K562 (cell line): ENCODE measurements around the gene COA7. TPM values are rescaled to one million over a fixed set of nuclear protein-coding genes. Genes with fewer than 3 reads are reported as not detected.

Source experiments
- DIDO1 ChIP-seq: fragments of 450-650 bp; IDR thresholded peaks from 2 replicates; pipeline ENCODE4 v1.6.1; 2016; ENCODE audit warnings: low read depth, missing biosample characterization, missing genetic modification characterization
- EHMT2 ChIP-seq: fragments of 450-650 bp; IDR thresholded peaks from 2 replicates; pipeline ENCODE4 v1.6.1; 2018; ENCODE audit warnings: antibody characterized with exemption
- ETV5 ChIP-seq: sonication (generic); formaldehyde crosslinking; IDR thresholded peaks from 2 replicates; pipeline ENCODE4 v1.4.0; 2020; ENCODE audit warnings: low read depth, mild to moderate bottlenecking, missing genetic modification reagents
- EWSR1 ChIP-seq: fragments of 450-650 bp; IDR thresholded peaks from 2 replicates; pipeline ENCODE4 v1.6.1; 2018; ENCODE audit warnings: borderline replicate concordance, mild to moderate bottlenecking, low read depth, moderate library complexity; ENCODE audit not compliant: partially characterized antibody
- JUN ChIP-seq, 2 experiments: sonication (generic) in 1 of 2; formaldehyde crosslinking in 1 of 2; IDR thresholded peaks; 2 replicates each; pipeline versions ENCODE4 v1.6.1 to v1.8.0; 2012 to 2022; ENCODE audit warnings: borderline replicate concordance in 2 of 2, mild to moderate bottlenecking in 2 of 2, improper control_type of control experiment in 1 of 2, low read depth in 1 of 2, low read length in 1 of 2, missing genetic modification reagents in 1 of 2
- MYNN ChIP-seq, 2 experiments: sonication (generic); formaldehyde crosslinking in 1 of 2; IDR thresholded peaks; 2 replicates each; pipeline versions ENCODE4 v1.5.0 to v1.6.1; 2016 to 2020; ENCODE audit warnings: antibody characterized with exemption in 1 of 2, missing genetic modification reagents in 1 of 2
- NFE2L1 ChIP-seq: fragments of 450-650 bp; IDR thresholded peaks from 2 replicates; pipeline ENCODE4 v1.6.1; 2016; ENCODE audit warnings: missing genetic modification characterization, low read depth, mild to moderate bottlenecking, missing compliant biosample characterization, moderate library complexity, borderline replicate concordance
- PYGO2 ChIP-seq: fragments of 450-650 bp; IDR thresholded peaks from 2 replicates; pipeline ENCODE4 v1.6.1; 2016; ENCODE audit warnings: mild to moderate bottlenecking, missing genetic modification characterization, moderate library complexity, missing compliant biosample characterization
- SPI1 ChIP-seq: IDR thresholded peaks from 2 replicates; pipeline ENCODE4 v1.6.1; 2011; ENCODE audit warnings: low read depth, low read length, control low read depth, borderline replicate concordance
- U2AF2 ChIP-seq: fragments of 200-400 bp; formaldehyde crosslinking; optimal IDR thresholded peaks from 2 replicates; pipeline ENCODE3; 2017; ENCODE audit warnings: low read depth, mild to moderate bottlenecking, low read length
- ZNF197 ChIP-seq: fragments of 200-800 bp; sonication (Bioruptor generic); IDR thresholded peaks from 2 replicates; pipeline ENCODE4 v1.6.1; 2016; ENCODE audit warnings: low read depth, missing genetic modification characterization, missing compliant biosample characterization
- ZNF212 ChIP-seq: fragments of 450-650 bp; formaldehyde crosslinking; IDR thresholded peaks from 2 replicates; pipeline ENCODE4 v1.4.0; 2020; ENCODE audit warnings: mild to moderate bottlenecking
- ZNF280B ChIP-seq: fragments of 250-450 bp; sonication (Bioruptor Pico); IDR thresholded peaks from 2 replicates; pipeline ENCODE4 v1.5.1; 2021; ENCODE audit warnings: mild to moderate bottlenecking
- ZNF311 ChIP-seq: fragments of 250-450 bp; sonication (Bioruptor Pico); IDR thresholded peaks from 2 replicates; pipeline ENCODE4 v1.4.0; 2020; ENCODE audit warnings: mild to moderate bottlenecking, moderate library complexity
- ZNF511 ChIP-seq: sonication (generic); formaldehyde crosslinking; IDR thresholded peaks from 2 replicates; pipeline ENCODE4 v1.8.0; 2022; ENCODE audit warnings: mild to moderate bottlenecking, missing genetic modification reagents
- polyA plus RNA-seq, 8 experiments: library from polyadenylated mRNA; depleted of rRNA in 4 of 8; stranded (reverse) in 5 of 8; unstranded in 3 of 8; fragments of >200 nt; fragmentation: Nextera tagmentation in 2 of 8; fragmentation: Illumina TruSeq in 1 of 8; extraction: Ambion mirVana in 2 of 8; extraction: Trizol in 1 of 8; gene quantifications; 2 replicates each; pipeline versions ENCODE4 v1.2.1 to v1.2.3, GENCODE V29; 2011 to 2014; ENCODE audit warnings: inconsistent platforms in 1 of 8, missing spikeins in 1 of 8
- total RNA-seq, 7 experiments: library from RNA; depleted of rRNA in 6 of 7; stranded (reverse); fragments of >200 nt in 6 of 7; fragmentation: Illumina TruSeq in 2 of 7; extraction: Trizol in 2 of 7; gene quantifications; 2 replicates each; pipeline versions ENCODE4 v1.2.1 to v1.2.3, GENCODE V29; 2011 to 2021; ENCODE audit warnings: low replicate concordance in 1 of 7
- TF ChIP-seq, protein P1 (sequence below): fragments of 450-650 bp; IDR thresholded peaks from 2 replicates; pipeline ENCODE4 v1.6.1; 2016; ENCODE audit warnings: borderline replicate concordance
- TF ChIP-seq, protein P2 (sequence below): fragments of 250-450 bp; sonication (Bioruptor Pico); IDR thresholded peaks from 2 replicates; pipeline ENCODE4 v1.5.0; 2020; ENCODE audit warnings: mild to moderate bottlenecking, borderline replicate concordance
- TF ChIP-seq, protein P3 (sequence below): fragments of 450-650 bp; formaldehyde crosslinking; IDR thresholded peaks from 2 replicates; pipeline ENCODE4 v1.4.0; 2020; ENCODE audit warnings: mild to moderate bottlenecking, mixed read lengths

The COA7 gene
- total and polyA plus RNA-seq, 9 of the 15 experiments (the other 6 are each of a cell fraction or from before 2014, with no cell fraction given) = 19.4 to 82.8 (median 51.0) TPM

- TF ChIP-seq DIDO1 (tag) (peak; percentile 36; the same call in 1 of the 2 replicates), U2AF2 (no peak), ZNF197 (no peak), NFE2L1 (tag) (no peak), ETV5 (peak; percentile 46), JUN (IDR thresholded peaks at IDR 0.05; ENCODE audit: borderline replicate concordance, low read depth, low read length) (peak; percentile 64), JUN (CRISPR knock-in tag; IDR thresholded peaks at IDR 0.05; ENCODE audit: borderline replicate concordance) (no peak; the same call in 1 of the 2 replicates), ZNF280B (no peak), SPI1 (no peak), MYNN (IDR thresholded peaks at IDR 0.05) (no peak), MYNN (CRISPR knock-in tag; IDR thresholded peaks at IDR 0.05) (no peak), ZNF212 (CRISPR knock-in tag) (no peak), ZNF311 (CRISPR knock-in tag) (no peak), EWSR1 (no peak), PYGO2 (tag) (no peak), EHMT2 (no peak; the same call in 1 of the 2 replicates), ZNF511 (peak; percentile 84)
- TF ChIP-seq, protein P1, sequence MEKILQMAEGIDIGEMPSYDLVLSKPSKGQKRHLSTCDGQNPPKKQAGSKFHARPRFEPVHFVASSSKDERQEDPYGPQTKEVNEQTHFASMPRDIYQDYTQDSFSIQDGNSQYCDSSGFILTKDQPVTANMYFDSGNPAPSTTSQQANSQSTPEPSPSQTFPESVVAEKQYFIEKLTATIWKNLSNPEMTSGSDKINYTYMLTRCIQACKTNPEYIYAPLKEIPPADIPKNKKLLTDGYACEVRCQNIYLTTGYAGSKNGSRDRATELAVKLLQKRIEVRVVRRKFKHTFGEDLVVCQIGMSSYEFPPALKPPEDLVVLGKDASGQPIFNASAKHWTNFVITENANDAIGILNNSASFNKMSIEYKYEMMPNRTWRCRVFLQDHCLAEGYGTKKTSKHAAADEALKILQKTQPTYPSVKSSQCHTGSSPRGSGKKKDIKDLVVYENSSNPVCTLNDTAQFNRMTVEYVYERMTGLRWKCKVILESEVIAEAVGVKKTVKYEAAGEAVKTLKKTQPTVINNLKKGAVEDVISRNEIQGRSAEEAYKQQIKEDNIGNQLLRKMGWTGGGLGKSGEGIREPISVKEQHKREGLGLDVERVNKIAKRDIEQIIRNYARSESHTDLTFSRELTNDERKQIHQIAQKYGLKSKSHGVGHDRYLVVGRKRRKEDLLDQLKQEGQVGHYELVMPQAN = peak; percentile 95
- TF ChIP-seq, protein P2, sequence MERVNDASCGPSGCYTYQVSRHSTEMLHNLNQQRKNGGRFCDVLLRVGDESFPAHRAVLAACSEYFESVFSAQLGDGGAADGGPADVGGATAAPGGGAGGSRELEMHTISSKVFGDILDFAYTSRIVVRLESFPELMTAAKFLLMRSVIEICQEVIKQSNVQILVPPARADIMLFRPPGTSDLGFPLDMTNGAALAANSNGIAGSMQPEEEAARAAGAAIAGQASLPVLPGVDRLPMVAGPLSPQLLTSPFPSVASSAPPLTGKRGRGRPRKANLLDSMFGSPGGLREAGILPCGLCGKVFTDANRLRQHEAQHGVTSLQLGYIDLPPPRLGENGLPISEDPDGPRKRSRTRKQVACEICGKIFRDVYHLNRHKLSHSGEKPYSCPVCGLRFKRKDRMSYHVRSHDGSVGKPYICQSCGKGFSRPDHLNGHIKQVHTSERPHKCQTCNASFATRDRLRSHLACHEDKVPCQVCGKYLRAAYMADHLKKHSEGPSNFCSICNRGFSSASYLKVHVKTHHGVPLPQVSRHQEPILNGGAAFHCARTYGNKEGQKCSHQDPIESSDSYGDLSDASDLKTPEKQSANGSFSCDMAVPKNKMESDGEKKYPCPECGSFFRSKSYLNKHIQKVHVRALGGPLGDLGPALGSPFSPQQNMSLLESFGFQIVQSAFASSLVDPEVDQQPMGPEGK (CRISPR knock-in tag) = no peak
- TF ChIP-seq, protein P3, sequence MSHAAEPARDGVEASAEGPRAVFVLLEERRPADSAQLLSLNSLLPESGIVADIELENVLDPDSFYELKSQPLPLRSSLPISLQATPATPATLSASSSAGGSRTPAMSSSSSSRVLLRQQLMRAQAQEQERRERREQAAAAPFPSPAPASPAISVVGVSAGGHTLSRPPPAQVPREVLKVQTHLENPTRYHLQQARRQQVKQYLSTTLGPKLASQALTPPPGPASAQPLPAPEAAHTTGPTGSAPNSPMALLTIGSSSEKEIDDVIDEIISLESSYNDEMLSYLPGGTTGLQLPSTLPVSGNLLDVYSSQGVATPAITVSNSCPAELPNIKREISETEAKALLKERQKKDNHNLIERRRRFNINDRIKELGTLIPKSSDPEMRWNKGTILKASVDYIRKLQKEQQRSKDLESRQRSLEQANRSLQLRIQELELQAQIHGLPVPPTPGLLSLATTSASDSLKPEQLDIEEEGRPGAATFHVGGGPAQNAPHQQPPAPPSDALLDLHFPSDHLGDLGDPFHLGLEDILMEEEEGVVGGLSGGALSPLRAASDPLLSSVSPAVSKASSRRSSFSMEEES = peak; percentile 94
These were observed 5.0 kb upstream of the COA7 start (continued) for GRCh38 chr1:52702886-52703787.
